Cardiac septum (tissue), 1 donor: ENCODE results near the gene CCR7. TPM values are rescaled to one million over a fixed set of nuclear protein-coding genes. Genes with fewer than 3 reads are reported as not detected.

Source experiments
- DNase-seq: peaks from one replicate; pipeline ENCODE4 v3.0.0-alpha.2; 2020; ENCODE audit warnings: low spot score
- intact Hi-C: fragments of 100-400 bp; cut with DNase I; formaldehyde crosslinking; loops from one replicate; pipeline ENCODE4 v1.14.0; 2022
- total RNA-seq: library from RNA; stranded (reverse); fragmentation: NEBNext Ultra II Directional; extraction: Animal tissue kit (Norgen Biotek cat#: 25700); gene quantifications from one replicate; pipeline ENCODE4 v1.2.1, GENCODE V29; 2021
- donor health status: DM: no; HTN: no; CAD: no.

CCR7 gene
- total RNA-seq, 1 donor from 2014 or later, result 0.32 TPM

DNA sequence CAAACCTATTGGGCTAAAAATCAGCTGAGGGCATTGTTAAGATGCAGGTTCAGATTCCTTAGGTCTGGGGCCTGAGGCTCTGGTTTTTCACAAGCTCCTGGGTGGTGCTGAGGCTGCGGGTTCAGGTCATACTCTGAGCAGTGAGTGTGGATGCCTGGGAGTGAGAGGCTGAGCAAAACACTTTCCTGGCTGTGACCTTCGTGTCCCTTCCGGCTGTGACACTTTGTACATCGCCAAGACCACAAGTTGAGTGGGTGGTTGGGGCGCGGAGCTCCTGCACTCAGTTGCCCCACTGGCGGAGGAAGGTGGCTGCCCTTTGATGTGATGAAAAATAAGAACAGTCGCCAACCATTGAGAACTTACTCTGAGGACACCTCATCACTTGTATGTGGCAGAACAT is 24.8 kb downstream of the CCR7 start:
- DNase-seq, result no peak
- intact Hi-C loops, result no loop called here

DNA sequence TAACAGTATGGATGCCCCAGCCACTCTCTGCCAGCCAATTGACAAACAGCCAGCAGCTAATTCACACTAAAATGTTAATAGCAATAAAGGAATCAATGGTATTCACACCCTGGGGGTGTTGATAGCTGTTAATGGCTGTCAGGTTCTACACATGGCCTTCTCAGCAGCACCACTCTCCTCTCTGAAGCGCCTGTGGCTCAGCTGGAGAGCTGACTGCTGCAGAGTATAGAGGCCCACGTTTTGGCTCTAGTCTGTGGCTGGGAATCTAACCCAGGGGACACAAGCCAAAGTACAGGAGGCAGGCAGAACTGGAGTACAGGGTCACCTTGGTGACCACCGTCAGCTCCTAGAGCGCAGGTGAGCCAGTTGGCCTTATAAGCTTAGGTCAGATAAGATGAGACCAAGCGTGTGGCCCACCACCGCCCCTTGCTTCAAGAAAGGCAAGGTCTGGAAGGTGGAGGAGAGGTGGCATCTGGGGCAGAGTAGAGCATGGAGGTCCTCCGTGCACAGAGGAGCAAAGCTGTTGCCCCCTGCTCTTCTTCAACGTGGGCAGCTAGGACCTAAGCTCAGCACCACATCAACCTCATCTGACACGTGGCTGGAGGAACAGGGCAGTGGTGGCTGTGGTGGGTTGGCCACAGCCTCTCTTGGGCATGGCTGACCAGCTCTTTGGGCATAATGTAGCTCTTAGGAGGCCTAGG is 25.4 kb downstream of the CCR7 start:
- intact Hi-C loops, result no loop called here
- DNase-seq, result no peak

DNA sequence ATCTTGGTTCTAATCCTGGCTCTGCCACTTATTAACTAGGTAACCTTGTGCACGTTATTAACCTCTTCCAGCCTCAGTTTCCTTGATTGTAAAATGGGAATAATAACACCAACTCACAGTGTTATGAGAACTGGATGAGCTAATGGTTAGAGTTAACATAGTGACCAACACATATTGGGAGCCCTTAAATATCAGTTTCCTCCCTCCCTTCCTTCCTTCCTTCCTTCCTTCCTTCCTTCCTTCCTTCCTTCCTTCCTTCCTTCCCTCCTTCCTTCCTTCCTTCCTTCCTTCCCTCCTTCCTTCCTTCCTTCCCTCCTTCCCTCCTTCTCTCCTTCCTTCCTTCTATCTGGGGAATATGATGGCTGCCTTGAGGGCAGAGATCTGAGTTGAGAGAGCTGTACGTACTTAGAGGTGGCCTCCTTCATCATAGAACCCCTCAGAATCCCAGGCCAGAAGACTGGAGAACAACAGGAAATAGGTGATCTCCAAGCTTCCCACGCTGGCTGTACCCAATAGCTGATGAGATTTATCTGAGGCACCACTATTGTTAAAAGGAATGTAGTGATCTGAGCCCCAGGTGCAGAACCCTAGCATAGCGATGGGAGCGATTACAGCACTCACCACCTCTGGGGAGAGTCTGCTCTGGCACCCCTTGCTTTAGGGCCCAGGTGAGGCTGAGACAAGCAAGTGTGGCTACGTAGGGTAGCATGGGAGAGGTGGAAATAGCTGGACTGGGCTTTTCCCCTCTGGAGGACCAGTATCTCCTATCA is 26.2 kb downstream of the CCR7 start:
- DNase-seq, result no peak
- intact Hi-C loops, result no loop called here

DNA sequence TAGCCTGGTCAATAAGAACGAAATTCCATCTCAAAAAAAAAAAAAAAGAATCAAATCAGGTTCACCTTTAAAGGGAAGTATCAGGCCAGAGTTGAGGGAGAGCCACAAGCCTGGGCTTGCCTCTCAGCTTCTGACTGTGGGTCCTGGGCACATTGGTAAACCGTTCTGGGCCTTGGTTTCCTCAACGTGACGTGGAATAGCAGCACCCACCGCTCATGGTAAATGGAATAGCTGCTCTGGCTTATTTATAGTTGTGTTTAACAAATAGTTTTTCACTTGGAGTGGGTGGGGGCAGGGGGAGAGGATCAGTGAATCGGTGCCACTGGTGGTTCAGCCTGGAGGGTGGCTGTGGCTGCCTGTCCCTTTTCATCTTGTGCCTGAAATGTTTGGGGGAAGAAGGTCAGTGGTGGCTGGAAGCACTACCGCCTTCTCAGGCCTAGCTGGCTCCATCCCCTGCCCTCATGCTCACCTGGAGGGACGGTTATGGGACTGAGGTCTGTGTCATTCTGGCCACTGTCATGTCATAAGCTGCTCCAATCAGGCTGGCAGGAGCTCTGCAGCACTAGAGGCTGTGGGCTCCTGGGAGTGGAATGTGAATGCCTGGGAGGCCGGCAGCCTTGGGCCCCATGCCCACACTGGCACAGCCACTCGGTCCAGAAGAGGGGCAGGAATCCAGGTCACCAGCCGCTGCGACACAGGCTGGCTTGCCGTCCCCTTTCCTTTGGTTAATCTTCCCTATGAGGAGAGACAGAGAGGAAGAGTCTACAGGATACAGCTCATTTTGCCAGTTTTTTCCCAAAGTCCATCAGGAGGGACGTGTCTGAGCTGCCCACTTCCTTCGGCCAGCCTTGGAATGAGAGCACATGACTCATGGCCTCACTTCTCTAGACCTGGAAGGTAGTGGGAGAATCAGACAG is 27.0 kb downstream of the CCR7 start:
- peak; percentile 89 for DNase-seq
- intact Hi-C loops, result no loop called here

DNA sequence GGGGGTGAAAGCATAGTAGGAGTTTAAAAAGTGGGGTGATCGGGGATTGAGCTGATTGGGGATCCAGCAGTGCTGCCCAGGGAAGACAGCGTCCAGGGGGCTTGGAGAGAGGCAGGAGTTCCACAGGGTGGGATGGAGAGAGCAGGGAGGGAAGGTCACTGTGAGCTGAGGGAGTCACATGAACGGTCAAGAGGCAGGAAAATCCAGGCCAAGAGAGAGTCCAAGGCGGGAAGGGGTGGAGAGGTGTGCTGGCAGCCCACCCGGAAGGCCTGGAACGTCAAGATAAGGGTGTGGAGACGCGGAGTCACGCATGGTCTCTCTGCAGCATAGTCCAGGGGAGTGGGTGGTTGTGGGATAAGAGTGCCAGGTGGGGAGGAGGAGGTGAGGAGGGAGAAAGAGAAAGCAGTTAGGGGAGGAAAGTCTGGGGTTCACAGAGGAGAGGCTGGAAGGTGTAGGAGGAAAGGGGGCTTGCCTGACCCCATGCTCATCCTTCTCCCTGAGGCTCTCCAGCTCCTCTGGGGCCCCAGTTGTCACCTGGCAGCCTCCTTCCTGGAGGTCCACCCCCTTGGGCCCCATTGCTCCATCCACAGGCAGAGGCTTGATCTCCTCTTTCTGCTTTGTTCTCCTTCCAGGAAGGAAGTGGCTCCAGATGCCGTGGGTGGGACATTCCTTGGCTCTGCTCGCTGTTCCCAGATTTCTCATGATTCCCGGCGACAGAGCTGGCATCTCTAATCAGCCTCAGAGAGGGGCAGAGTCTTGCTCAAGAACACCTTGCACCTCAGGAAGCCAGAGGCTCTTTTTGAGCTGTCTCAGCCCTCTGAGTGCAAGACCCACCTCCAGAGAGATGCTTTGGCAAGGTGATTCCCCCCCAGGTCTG is 28.7 kb downstream of the CCR7 start:
- DNase-seq, result peak; percentile 84
- intact Hi-C loops, result no loop called here

DNA sequence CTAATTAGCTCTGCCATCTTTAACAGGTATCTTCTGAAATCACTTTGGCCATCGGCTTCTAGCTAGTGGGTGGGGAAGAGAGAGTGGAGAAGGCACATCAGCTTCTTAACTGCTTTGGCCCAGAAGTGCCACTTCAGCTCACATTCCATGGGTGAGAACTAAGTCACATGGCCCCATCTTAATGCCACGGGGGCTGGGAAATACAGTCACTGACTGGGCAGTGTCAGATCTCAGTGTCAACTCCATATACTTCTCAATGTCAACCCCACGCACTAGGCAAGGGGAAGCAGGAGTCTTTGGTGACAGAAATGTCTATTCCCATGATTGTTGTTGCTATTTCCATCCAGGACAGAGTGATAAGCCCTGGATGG is 29.4 kb downstream of the CCR7 start:
- no peak for DNase-seq
- intact Hi-C loops, result no loop called here

DNA sequence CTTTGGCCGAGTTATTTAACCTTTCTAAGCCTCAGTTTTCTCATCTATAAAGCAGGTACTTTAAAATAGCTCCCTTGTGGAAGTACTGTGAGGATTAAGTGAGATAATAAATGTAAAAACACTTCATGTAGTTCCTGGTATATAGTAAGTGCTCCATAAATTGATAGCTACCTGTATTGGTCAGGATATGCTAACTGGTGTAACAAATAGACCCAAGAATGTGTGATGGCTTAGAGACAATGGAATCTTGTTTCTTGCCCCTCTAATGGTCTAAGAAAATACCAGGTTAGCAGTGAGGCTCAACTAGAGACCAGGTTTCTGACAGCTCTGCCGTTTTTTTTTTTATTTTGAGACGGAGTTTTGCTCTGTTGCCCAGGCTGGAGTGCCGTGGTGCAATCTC is 29.8 kb downstream of the CCR7 start:
- intact Hi-C loops, result no loop called here
- DNase-seq, result no peak

DNA sequence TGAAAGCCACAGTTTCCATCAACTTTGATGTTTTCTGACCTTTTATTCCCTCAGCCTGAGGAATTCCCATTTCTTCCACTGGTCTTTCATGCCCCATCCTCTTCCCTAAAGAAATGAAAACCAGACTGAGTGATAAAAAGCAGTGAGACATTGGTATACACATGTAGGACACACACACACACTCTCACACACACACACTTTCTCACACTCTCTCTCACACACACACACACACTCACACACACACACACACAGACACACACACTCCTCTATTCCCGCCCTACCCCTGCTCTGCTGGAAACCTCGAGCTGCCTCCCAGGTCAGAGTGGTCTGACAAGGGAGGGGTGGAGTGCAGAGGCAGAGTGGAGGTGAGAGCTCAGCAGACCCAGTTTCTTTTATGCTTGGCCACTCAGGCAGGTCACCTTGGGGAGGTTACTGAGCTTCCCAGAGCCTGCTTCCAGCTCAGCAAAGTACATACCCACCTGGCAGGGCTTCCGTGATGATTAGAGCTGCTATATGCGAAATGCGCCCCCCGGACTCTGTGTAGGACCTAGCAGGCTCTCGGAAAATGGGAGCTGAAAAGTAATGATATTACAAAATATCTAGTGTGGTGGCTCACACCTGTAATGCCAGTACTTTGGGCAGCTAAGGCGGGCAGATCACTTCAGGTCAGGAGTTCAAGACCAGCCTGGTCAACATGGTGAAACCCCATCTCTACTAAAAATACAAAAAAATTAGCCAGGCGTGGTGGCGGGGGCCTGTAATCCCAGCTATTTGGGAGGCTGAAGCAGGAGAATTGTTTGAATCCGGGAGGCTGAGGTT is 30.7 kb downstream of the CCR7 start:
- DNase-seq, result no peak
- intact Hi-C loops, result loop anchor here (5.0 kb wide), 1 partner anchor 57 kb away; no protein-coding TSS in a partner anchor

DNA sequence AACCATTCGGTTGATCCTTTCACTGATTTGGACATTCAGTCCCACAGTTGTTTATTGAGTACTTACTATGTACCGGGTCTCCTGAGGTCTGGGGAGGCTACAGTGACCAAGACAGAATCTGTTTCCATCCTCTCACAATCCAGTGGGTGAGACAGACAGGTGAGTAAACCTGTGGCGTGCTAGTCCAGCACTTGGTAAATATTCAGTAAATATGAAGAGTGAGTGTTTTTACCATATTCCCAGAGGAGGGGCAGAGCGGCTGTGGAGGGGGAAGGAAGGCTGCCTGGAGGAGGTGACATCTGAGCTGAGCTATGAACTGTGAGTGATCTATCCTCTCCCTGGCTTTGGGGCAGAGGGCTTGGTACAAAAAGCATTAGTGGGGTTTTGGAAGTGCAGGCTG is 31.4 kb downstream of the CCR7 start:
- DNase-seq, result no peak
- intact Hi-C loops, result loop anchor here (2.0 to 5.0 kb wide), 3 partner anchors 57 to 171 kb away; no protein-coding TSS in a partner anchor

DNA sequence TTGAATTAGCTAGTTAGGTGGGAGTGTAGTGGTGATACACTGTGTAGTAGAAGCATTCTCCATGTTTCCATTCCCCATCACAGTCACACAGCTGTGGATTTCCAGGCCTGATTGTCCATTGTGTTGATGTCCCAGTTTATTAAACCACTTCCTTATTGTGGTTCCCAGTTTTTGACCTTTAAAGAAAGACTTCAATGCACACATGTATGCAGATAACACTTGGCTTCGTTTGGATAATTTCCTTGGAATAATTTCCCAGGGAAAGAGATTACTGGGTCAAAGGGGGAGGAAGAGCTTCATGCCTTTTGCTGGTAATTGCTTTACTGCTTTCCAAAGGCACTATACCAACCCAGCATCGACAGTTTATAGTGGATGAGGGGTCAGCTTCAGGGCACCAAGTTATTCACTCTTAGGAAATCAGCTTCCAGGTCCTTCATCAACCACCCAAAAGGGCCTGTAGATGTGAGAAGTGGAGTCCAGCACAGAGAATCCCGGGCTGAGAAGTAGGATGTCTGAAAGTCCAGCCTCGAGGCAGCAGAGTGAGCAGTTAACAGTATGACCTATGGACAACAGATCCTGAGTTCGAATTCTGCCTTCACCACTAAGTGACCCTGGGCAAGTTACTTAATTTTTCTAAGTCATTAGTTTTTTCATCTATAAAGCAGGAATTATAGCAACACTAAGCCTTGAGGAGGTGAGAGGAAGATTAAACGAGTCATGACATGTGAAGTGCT is 32.6 kb downstream of the CCR7 start:
- intact Hi-C loops, result loop anchor here (1.0 to 5.0 kb wide), 4 partner anchors 55 to 170 kb away; no protein-coding TSS in a partner anchor
- peak; percentile 44 for DNase-seq

DNA sequence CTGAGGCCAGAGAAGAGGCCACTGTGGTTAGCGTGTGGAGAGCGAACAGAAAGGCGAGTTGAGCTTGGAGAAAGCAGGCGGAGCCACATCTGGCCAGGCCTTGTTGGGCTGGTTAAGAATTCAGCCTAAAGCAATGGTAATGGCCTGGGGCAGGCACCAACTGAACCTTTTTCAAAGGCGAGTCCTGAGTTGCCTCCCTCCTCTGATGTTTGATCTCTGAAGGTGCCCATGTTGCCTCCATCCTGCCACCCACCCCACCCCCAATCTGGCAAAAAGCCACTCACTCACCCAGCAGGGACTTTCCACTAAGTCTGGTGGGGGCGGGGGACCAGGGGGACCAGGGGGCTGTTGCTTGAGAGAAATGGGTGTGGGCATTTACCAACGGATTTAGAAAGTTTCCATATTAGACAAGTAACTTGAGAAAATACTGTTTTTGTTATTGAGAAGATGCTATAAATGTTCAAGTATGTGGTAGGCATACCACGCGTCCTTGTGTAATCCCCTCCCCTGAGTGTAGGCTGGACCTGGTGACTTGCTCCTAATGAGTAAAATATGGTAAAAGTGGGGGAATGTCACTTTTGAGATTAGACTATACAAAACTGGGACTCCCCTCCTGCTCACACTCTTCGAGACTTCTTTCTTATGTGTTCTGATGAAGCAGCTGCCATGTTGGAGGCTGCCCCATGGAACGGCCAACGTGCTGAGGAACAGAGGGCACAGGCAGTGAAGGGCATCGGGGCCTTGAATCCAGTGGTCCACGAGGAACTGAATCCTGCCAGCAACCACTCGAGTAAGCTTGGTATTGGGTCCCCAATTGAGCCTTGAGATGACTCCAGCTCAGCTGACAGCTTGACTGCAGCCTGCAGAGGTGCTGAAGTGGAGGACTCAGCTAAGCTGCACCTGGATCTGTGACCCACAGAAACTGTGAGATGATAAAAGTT is 34.0 kb downstream of the CCR7 start:
- intact Hi-C loops, result loop anchor here (5.0 kb wide), 1 partner anchor 54 kb away; no protein-coding TSS in a partner anchor

DNA sequence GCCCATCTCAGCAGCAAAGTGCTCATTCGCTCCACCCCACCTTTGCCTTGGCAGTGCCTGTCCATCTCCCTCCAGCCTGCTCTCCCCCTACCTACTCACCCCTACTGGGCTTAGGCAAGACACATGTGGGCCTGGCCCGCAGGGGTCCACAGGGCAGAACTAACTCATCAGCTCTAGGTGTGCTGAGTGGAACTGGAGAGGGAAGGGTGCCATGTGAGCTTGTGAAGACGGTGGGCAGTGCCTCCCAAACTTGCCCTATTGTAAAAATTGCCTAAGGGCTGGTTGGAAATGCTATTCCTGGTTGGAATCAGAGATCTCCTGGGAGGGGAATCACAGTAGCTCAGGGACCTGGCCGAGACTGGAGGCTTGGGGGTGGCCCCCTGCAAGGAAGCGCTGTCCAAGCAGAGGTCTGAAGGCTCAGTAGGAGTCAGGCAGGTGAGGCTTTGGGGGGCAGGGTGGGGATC is 34.7 kb downstream of the CCR7 start:
- DNase-seq, result peak; percentile 65
- intact Hi-C loops, result loop anchor here (5.0 kb wide), 1 partner anchor 53 kb away; no protein-coding TSS in a partner anchor

More for the DNA sequence above, 34.0 kb downstream of the CCR7 start:
- peak; percentile 60 for DNase-seq

DNA sequence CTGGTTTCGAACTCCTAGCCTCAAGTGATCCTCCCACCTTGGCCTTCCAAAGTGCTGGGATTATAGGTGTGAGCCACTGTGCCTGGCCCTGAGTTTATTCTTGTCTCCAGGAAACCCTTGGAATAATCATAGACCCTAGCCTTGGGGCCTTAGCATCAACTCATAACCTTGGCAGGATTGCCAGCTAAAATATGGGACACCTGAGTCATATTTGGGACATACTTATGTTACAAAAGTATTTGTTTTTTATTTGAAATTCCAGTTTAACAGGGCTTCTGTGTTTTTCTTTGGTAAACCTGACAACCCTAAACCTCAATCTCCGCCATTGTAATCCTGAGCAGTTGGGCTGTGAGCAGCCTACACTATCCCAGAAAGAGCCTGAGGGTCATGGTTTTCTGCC is 35.3 kb downstream of the CCR7 start:
- intact Hi-C loops, result loop anchor here (5.0 kb wide), 1 partner anchor 53 kb away; no protein-coding TSS in a partner anchor
- DNase-seq, result peak; percentile 19

DNA sequence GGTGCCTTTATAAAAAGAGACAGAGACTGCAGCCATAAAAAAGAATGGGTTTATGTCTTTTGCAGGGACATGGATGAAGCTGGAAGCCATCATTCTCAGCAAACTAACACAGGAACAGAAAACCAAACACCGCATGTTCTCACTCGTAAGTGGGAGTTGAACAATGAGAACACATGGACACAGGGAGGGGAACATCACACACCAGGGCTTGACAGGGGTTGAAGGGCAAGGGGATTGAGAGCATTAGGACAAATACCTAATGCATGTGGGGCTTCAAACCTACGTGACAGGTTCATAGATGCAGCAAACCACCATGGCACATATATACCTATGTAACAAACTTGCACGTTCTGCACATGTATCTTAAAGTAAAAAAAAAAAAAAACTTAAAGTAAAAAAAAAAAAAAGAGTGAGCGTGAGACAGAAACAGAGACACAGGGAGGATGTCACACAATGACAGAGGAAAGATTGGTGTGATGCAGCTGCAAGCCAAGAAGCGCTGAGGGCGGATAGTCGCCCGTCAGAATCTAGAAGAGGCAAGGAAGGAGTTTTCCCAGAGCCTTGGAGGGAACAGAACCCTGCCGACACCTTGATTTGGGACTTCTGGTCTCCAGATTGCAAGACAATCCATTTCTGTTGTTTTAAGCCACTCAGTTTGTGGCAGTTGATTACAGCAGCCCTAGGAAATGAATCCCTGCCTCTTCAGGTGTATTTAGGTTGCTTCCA is 36.4 kb downstream of the CCR7 start:
- peak; percentile 5 for DNase-seq
- intact Hi-C loops, result no loop called here

DNA sequence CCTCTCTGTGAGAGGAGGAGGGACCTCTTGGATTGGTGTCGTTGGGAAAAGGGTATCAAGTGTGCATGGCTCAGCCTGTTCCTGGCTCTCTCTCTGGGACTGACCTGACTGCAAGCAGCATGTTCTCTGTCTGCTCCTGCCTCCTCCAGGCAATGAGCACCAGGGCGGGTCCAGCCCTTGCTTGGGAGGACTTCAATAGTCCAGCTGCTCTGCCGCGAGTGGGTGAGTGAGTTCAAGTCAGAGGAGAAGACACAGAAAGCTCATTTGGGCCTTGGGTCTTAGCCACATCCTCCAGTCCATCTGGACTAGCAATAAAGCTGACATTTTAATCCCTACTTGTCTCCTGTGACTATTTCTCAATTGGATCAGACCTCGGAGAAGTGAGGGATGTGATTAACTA is 38.6 kb downstream of the CCR7 start:
- peak; percentile 78 for DNase-seq
- intact Hi-C loops, result no loop called here

DNA sequence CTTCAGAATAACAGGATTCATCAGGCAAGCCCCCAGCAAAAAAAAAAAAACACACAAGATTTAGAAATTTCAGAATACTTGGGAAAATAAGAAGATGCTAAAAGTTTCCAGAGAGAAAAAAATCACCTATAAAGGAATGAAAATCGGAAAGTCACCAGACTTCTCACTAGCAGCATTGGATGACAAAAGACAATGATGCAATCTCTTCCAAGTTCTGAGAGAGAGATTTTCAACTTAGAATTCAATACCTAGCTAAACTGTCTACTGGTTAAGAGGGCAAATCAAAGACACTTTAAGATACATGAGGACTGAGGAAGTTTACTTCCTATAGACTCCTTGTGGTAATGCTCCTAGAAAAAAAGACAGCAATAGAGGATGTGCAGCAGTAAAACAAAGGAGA is 40.0 kb downstream of the CCR7 start:
- intact Hi-C loops, result no loop called here
- no peak for DNase-seq
